ENCODE data around the gene LARP4B.

Gene LARP4B

DNA sequence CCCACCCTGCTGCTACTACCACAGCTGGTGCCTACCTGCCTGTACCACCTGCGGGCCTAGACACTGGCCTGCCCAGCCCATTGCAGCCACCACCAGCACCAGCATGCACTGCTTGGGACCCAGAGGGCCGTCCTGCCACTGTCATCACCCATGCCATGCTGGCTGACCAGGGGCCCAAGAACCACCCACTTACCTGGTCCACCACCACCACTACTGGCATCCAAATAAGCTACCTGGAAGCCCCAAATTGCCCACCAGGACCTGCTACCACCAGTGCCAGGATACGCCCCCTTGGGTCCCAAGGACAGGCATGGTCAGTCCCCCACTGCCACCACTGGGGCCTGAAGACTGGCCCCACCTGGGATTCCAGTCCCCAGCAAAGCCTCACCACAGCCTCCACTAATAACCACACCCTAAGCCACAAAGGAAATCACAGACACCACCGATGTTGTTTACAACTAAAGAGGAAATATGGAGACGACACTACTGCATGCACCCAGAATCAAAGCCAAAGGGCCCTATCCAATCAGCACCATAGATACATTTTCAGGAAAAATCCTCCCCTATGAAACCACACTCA is 171.5 kb downstream of the LARP4B start:
- no peak for DNase-seq

Data from effector CD4-positive, alpha-beta T cell (primary cell).